ENCODE measurements around the gene ABT1. TPM values are rescaled to one million over a fixed set of nuclear protein-coding genes. Genes with fewer than 3 reads are reported as not detected.

ABT1 gene
- total RNA-seq, 1 experiment from 2014 or later = 21.6 TPM

GRCh38 chr6:26604797-26605196 is 8.0 kb downstream of the ABT1 start (continued):
- TF ChIP-seq, protein P1, sequence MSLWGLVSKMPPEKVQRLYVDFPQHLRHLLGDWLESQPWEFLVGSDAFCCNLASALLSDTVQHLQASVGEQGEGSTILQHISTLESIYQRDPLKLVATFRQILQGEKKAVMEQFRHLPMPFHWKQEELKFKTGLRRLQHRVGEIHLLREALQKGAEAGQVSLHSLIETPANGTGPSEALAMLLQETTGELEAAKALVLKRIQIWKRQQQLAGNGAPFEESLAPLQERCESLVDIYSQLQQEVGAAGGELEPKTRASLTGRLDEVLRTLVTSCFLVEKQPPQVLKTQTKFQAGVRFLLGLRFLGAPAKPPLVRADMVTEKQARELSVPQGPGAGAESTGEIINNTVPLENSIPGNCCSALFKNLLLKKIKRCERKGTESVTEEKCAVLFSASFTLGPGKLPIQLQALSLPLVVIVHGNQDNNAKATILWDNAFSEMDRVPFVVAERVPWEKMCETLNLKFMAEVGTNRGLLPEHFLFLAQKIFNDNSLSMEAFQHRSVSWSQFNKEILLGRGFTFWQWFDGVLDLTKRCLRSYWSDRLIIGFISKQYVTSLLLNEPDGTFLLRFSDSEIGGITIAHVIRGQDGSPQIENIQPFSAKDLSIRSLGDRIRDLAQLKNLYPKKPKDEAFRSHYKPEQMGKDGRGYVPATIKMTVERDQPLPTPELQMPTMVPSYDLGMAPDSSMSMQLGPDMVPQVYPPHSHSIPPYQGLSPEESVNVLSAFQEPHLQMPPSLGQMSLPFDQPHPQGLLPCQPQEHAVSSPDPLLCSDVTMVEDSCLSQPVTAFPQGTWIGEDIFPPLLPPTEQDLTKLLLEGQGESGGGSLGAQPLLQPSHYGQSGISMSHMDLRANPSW (CRISPR knock-in tag; conservative IDR thresholded peaks at IDR 0.05; ENCODE audit: low read depth) = no peak
- TF ChIP-seq, protein P2, sequence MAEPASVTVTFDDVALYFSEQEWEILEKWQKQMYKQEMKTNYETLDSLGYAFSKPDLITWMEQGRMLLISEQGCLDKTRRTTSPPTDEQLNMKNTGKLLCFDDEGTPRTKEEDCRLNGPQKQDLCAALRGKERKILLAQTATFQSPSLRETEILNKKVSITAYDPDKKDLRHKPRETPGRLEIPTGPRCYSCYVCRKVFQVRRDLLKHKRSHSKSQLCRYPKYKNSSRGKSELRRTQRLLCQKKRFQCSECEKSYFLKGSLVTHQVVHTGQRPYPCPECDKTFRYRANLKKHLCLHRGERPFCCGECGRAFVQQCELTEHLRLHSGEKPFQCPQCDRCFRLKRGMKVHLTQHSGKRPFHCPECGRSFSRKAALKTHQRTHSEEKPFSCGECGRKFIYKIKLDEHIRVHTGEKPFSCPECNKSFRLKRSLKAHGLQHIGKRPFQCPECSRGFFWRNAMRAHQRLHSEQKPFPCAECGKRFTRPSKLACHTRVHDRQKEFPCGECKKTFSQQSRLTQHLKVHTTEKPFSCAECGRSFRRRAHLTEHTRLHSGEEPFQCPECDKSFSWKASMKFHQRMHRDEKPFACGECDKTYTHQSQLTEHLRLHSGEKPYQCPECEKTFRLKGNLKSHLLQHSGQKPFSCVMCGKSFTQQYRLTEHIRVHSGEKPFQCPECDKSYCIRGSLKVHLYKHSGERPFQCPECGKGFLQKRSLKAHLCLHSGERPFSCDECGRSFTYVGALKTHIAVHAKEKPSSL (CRISPR knock-in tag; conservative IDR thresholded peaks at IDR 0.05) = no peak
- TF ChIP-seq ZNF219 (CRISPR knock-in tag; IDR thresholded peaks at IDR 0.05; ENCODE audit: borderline replicate concordance) = no peak

DNA sequence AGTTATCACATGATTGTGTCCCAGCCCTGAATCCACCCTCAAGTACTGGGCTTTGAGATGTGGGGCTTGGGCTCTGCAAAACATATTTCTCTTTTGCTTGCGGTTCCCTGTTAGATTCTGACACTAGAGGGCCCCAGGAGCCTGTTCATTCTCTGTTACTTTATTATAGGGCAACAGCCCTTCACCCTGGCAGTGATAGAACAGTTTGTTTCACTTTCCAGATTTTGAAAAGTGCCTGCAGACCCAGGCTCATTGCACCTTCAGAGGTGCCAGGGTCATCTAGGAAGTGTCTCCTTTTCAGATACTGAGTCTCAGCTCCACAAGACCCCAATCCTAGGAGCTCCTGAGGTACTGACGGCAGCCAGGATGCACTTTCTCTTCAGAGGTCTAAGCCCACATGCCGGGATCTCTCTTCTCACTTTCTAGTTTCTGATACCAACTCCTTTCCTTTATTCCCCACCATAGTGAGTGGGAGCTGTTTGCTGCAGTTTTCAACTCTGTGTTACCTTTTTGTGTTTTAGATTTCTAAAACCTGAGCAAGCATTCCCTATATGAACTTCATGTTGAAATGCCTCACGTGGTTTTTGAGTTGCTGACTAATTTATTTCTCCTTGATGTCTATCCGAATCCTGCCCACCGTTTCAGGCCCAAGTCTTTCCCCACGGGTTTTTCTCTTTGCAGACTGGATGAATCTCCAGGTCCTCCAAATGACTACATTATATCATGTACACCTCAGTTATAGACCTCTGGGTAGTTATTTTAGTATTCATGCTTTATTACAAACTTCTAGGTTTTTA is 10.9 kb downstream of the ABT1 start:
- no peaks in the 10 kb centered on the region for H3K9me3 Mint-ChIP-seq
- peaks cover 1% of the 10 kb centered on the region; the same call in 1 of the 2 replicates for H3K4me1 Mint-ChIP-seq
- H3K4me3 Mint-ChIP-seq = peak overlapping the region; percentile 47
- ATAC-seq = peak; percentile 92
- DNase-seq (ENCODE audit: low spot score) = peak; percentile 53
- ChIA-PET POLR2A (no interaction called here), CTCF (no interaction called here)
- H3K36me3 Mint-ChIP-seq = no peaks in the 10 kb centered on the region
- H3K27me3 Mint-ChIP-seq (ENCODE audit: low read depth) = peaks cover 49% of the 10 kb centered on the region
- TF ChIP-seq, protein P3, sequence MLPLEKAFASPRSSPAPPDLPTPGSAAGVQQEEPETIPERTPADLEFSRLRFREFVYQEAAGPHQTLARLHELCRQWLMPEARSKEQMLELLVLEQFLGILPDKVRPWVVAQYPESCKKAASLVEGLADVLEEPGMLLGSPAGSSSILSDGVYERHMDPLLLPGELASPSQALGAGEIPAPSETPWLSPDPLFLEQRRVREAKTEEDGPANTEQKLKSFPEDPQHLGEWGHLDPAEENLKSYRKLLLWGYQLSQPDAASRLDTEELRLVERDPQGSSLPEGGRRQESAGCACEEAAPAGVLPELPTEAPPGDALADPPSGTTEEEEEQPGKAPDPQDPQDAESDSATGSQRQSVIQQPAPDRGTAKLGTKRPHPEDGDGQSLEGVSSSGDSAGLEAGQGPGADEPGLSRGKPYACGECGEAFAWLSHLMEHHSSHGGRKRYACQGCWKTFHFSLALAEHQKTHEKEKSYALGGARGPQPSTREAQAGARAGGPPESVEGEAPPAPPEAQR (CRISPR knock-in tag; IDR thresholded peaks at IDR 0.05) = no peak
- TF ChIP-seq KAT7 (CRISPR knock-in tag; IDR thresholded peaks at IDR 0.05; ENCODE audit: borderline replicate concordance) (no peak), GABPB1 (CRISPR knock-in tag; IDR thresholded peaks at IDR 0.05) (no peak)
- TF ChIP-seq, protein P1 (CRISPR knock-in tag; conservative IDR thresholded peaks at IDR 0.05; ENCODE audit: low read depth) = no peak
- H3K27ac Mint-ChIP-seq = no peak overlapping the region

- ChIA-PET CTCF (no interaction called here), POLR2A (no interaction called here)
- ATAC-seq (no peak), DNase-seq (ENCODE audit: low spot score) (no peak)
- no peaks in the 10 kb centered on the region for H3K9me3 Mint-ChIP-seq
- peaks cover 67% of the 10 kb centered on the region for H3K27me3 Mint-ChIP-seq (ENCODE audit: low read depth)
- H3K27ac Mint-ChIP-seq = no peak overlapping the region
- H3K36me3 Mint-ChIP-seq = no peaks in the 10 kb centered on the region
- peaks cover 5% of the 10 kb centered on the region for H3K4me1 Mint-ChIP-seq
- H3K4me3 Mint-ChIP-seq = no peak overlapping the region
- TF ChIP-seq CTCF (IDR thresholded peaks at IDR 0.05) (no peak), ARID4B (CRISPR knock-in tag; IDR thresholded peaks at IDR 0.05; ENCODE audit: borderline replicate concordance) (no peak), ZNF138 (CRISPR knock-in tag; conservative IDR thresholded peaks at IDR 0.05) (no peak)
- TF ChIP-seq, protein P4, sequence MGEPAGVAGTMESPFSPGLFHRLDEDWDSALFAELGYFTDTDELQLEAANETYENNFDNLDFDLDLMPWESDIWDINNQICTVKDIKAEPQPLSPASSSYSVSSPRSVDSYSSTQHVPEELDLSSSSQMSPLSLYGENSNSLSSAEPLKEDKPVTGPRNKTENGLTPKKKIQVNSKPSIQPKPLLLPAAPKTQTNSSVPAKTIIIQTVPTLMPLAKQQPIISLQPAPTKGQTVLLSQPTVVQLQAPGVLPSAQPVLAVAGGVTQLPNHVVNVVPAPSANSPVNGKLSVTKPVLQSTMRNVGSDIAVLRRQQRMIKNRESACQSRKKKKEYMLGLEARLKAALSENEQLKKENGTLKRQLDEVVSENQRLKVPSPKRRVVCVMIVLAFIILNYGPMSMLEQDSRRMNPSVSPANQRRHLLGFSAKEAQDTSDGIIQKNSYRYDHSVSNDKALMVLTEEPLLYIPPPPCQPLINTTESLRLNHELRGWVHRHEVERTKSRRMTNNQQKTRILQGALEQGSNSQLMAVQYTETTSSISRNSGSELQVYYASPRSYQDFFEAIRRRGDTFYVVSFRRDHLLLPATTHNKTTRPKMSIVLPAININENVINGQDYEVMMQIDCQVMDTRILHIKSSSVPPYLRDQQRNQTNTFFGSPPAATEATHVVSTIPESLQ (CRISPR knock-in tag; IDR thresholded peaks at IDR 0.05) = no peak
These were observed 12.7 kb downstream of the ABT1 start for GRCh38 chr6:26609463-26609862.
